GM12878 (cell line): ENCODE measurements around the gene IRS1. TPM values are rescaled to one million over a fixed set of nuclear protein-coding genes. Genes with fewer than 3 reads are reported as not detected.

Experiments
- ATAC-seq: fragments of 200-7000 bp; cut with Tn5 transposase; 3 replicates; pipeline ENCODE4 v1.9.1; 2020; ENCODE audit warnings: mild to moderate bottlenecking, moderate library complexity
- BruUV-seq: library from RNA; stranded (reverse); fragments of 400-500 nt; replicated peaks from 2 replicates; lab custom pipeline; 2021; lab: Mats Ljungman, UMichigan
- CTCF ChIA-PET: fragments of 300-600 bp; sonication (Branson Sonifier 250); formaldehyde crosslinking; extraction: SDS; loops from one replicate; lab custom pipeline; 2021; ENCODE audit warnings: inconsistent platforms; lab: Yijun Ruan, JAX
- POLR2A ChIA-PET: fragments of 350-600 bp; formaldehyde crosslinking; extraction: SDS; loops from one replicate; lab custom pipeline; 2021; ENCODE audit warnings: inconsistent platforms; lab: Charles Lee
- RAD21 ChIA-PET: fragments of 300-600 bp; sonication (Branson Sonifier 250); formaldehyde crosslinking; loops from one replicate; lab custom pipeline; 2023; ENCODE audit warnings: antibody characterized with exemption; ENCODE audit not compliant: unreplicated experiment; lab: Charles Lee
- SMC1A ChIA-PET: fragments of 300-600 bp; sonication (Branson Sonifier 250); formaldehyde crosslinking; loops from one replicate; lab custom pipeline; 2023; ENCODE audit not compliant: unreplicated experiment, uncharacterized antibody; lab: Charles Lee
- DNase-seq: peaks from one replicate; pipeline ENCODE4 v3.0.0-alpha.2; 2011; ENCODE audit warnings: low read depth, low spot score
- FAIRE-seq: peaks from 3 replicates; lab custom pipeline; 2011; peaks lifted over from hg19 to GRCh38; lab: Jason Lieb, UNC
- H2AFZ ChIP-seq: 2 replicates; pipeline ENCODE4 v1.6.0; 2011; ENCODE audit warnings: low read depth, low read length, control low read depth; ENCODE audit not compliant: control insufficient read depth
- H3K27ac ChIP-seq: 2 replicates; pipeline ENCODE4 v1.5.1; 2011; ENCODE audit warnings: control low read depth; ENCODE audit not compliant: control insufficient read depth, insufficient read depth
- H3K27me3 ChIP-seq, 2 experiments: replicated peaks in 1 of 2; 2 replicates each; pipeline versions ENCODE4 v1.6.0 to v1.6.1; 2011; ENCODE audit warnings: low read length in 1 of 2; ENCODE audit not compliant: control insufficient read depth in 2 of 2, insufficient read depth in 2 of 2
- H3K36me3 ChIP-seq, 2 experiments: 2 replicates each; pipeline ENCODE4 v1.5.1; 2011; ENCODE audit warnings: low read length in 1 of 2; ENCODE audit not compliant: control insufficient read depth in 2 of 2, insufficient read depth in 2 of 2
- H3K4me1 ChIP-seq: 2 replicates; pipeline ENCODE4 v1.6.1; 2011; ENCODE audit warnings: mild to moderate bottlenecking, low read length, moderate library complexity, mixed read lengths; ENCODE audit not compliant: control insufficient read depth, insufficient read depth
- H3K4me2 ChIP-seq: 2 replicates; pipeline ENCODE4 v1.6.0; 2011; ENCODE audit warnings: control low read depth; ENCODE audit not compliant: control insufficient read depth, insufficient read depth
- H3K4me3 ChIP-seq: fragments of 200-600 bp; sonication (generic); 2 replicates; pipeline ENCODE4 v1.5.1; 2016
- H3K79me2 ChIP-seq: 2 replicates; pipeline ENCODE4 v1.6.0; 2011; ENCODE audit warnings: low read length; ENCODE audit not compliant: control insufficient read depth, insufficient read depth
- H3K9ac ChIP-seq: 2 replicates; pipeline ENCODE4 v1.8.0; 2011; ENCODE audit warnings: low read length, control low read depth, mixed read lengths; ENCODE audit not compliant: control insufficient read depth, insufficient read depth
- H3K9me3 ChIP-seq: replicated peaks from 3 replicates; pipeline ENCODE4 v1.5.1; 2011; ENCODE audit warnings: mild to moderate bottlenecking, low read length; ENCODE audit not compliant: control insufficient read depth, insufficient read depth
- H4K20me1 ChIP-seq: 2 replicates; pipeline ENCODE4 v1.6.0; 2011; ENCODE audit not compliant: control insufficient read depth, insufficient read depth
- ZBTB33 ChIP-seq: fragments of 450-650 bp; IDR thresholded peaks from 2 replicates; pipeline ENCODE4 v1.6.1; 2017; ENCODE audit warnings: mild to moderate bottlenecking
- ZBTB40 ChIP-seq: fragments of 450-650 bp; IDR thresholded peaks from 2 replicates; pipeline ENCODE4 v1.6.1; 2016; ENCODE audit warnings: mild to moderate bottlenecking, moderate library complexity, borderline replicate concordance
- WGBS: methylation state at CpG from one replicate; pipeline ENCODE4 v1.1.6; 2016; ENCODE audit warnings: low lambda C conversion rate; ENCODE audit not compliant: insufficient replicate concordance, insufficient coverage; ENCODE audit errors: missing lambda C conversion rate; 5-methylcytosine and 5-hydroxymethylcytosine counted together
- in situ Hi-C: fragments of 300-500 bp; cut with MboI; formaldehyde crosslinking; loops from 9 replicates; pipeline ENCODE4 v1.14.3; 2018; ENCODE audit warnings: mixed read lengths
- intact Hi-C: fragments of 100-400 bp; cut with micrococcal nuclease; formaldehyde crosslinking; loops from one replicate; pipeline ENCODE4 v1.14.2; 2022; ENCODE audit not compliant: unreplicated experiment
- polyA plus RNA-seq, 11 experiments: library from polyadenylated mRNA; depleted of rRNA in 4 of 11; unstranded in 6 of 11; stranded (reverse) in 5 of 11; fragments of >200 nt; fragmentation: Nextera tagmentation in 4 of 11; fragmentation: Illumina TruSeq in 1 of 11; extraction: Ambion mirVana in 4 of 11; extraction: Trizol in 1 of 11; gene quantifications; 1 replicate in 1 of 11; 2 replicates in 10 of 11; pipeline versions ENCODE4 v1.2.1 to v1.2.3, GENCODE V29; 2011 to 2016; ENCODE audit warnings: inconsistent platforms in 2 of 11, missing spikeins in 2 of 11, low read depth in 1 of 11
- total RNA-seq, 4 experiments: library from RNA; depleted of rRNA in 3 of 4; stranded (reverse); fragments of >200 nt in 3 of 4; fragmentation: Illumina TruSeq in 1 of 4; extraction: Trizol in 1 of 4; gene quantifications; 2 replicates each; pipeline versions ENCODE4 v1.2.1 to v1.2.3, GENCODE V29; 2013 to 2021

The IRS1 gene
- total and polyA plus RNA-seq, 10 of the 15 experiments (the other 5 are each of a cell fraction or from before 2014, with no cell fraction given) = 0.03 to 1.7 (median 0.34) TPM

- CTCF ChIA-PET = no interaction called here
- 0% methylated on average over 1 of the region's 1 CpG for WGBS
- no peak overlapping the region for H3K4me2 ChIP-seq
- no peaks in the 10 kb centered on the region for H3K9me3 ChIP-seq
- SMC1A ChIA-PET = no interaction called here
- H3K4me1 ChIP-seq = no peaks in the 10 kb centered on the region
- FAIRE-seq (no peak), DNase-seq (no peak), ATAC-seq (no peak)
- H3K9ac ChIP-seq = no peak overlapping the region
- BruUV-seq = no TSS peak
- H2AFZ ChIP-seq = no peak overlapping the region
- no peaks in the 10 kb centered on the region for H3K36me3 ChIP-seq
- RAD21 ChIA-PET = no interaction called here
- in situ Hi-C loops (no loop called here), intact Hi-C loops (no loop called here)
- TF ChIP-seq ZBTB40 = peak; percentile 68; the same call in 1 of the 2 replicates
- TF ChIP-seq ZBTB33 = no peak
- no peaks in the 10 kb centered on the region for H3K79me2 ChIP-seq
- no peaks in the 10 kb centered on the region; a peak in 1 of 4 replicates for H3K27me3 ChIP-seq
- no peak overlapping the region for H3K4me3 ChIP-seq
- H3K27ac ChIP-seq = no peak overlapping the region
- POLR2A ChIA-PET = no interaction called here
- no peaks in the 10 kb centered on the region for H4K20me1 ChIP-seq
Observed at GRCh38 chr2:226727251-226727650, 72.4 kb downstream of the IRS1 start.
